ENCODE measurements around the gene DGKG. TPM values are rescaled to one million over a fixed set of nuclear protein-coding genes. Genes with fewer than 3 reads are reported as not detected.

DGKG gene
- total RNA-seq, 6 experiments from 2014 or later = 0.21 to 0.54 (median 0.38) TPM

- no peaks in the 10 kb centered on the region for H3K9me3 Mint-ChIP-seq
- no peak for DNase-seq
- peaks cover 40% of the 10 kb centered on the region for H3K27me3 Mint-ChIP-seq (ENCODE audit: insufficient read depth)
These were observed 104.2 kb downstream of the DGKG start for GRCh38 chr3:186257866-186258265.

GRCh38 chr3:186255703-186256331 is 106.2 kb downstream of the DGKG start:
- Mint-ChIP-seq H3K36me3 (ENCODE audit: low read depth) (no peaks in the 10 kb centered on the region), H3K27me3 (ENCODE audit: insufficient read depth) (peaks cover 46% of the 10 kb centered on the region), H3K27ac (no peak overlapping the region), H3K4me1 (ENCODE audit: low read depth) (peaks cover 18% of the 10 kb centered on the region), H3K9me3 (no peaks in the 10 kb centered on the region), H3K4me3 (no peak overlapping the region)
- no peak for DNase-seq
- peak; percentile 64 for TF ChIP-seq CTCF (IDR thresholded peaks at IDR 0.05)

More at GRCh38 chr3:186257866-186258265, 104.2 kb downstream of the DGKG start:
- no peak overlapping the region for H3K27ac Mint-ChIP-seq
- no peaks in the 10 kb centered on the region for H3K36me3 Mint-ChIP-seq (ENCODE audit: low read depth)
- TF ChIP-seq CTCF (IDR thresholded peaks at IDR 0.05) = no peak
- H3K4me3 Mint-ChIP-seq = no peak overlapping the region
- peaks cover 18% of the 10 kb centered on the region for H3K4me1 Mint-ChIP-seq (ENCODE audit: low read depth)

- Mint-ChIP-seq H3K36me3 (ENCODE audit: low read depth) (no peaks in the 10 kb centered on the region), H3K9me3 (no peaks in the 10 kb centered on the region), H3K27ac (no peak overlapping the region), H3K27me3 (ENCODE audit: insufficient read depth) (peaks cover 45% of the 10 kb centered on the region), H3K4me1 (ENCODE audit: low read depth) (peaks cover 13% of the 10 kb centered on the region), H3K4me3 (no peak overlapping the region)
- no peak for DNase-seq
- TF ChIP-seq CTCF (IDR thresholded peaks at IDR 0.05) = no peak
These were observed 107.1 kb downstream of the DGKG start for GRCh38 chr3:186254676-186255650.

GRCh38 chr3:186251948-186252619 is 110.0 kb downstream of the DGKG start:
- no peak overlapping the region for H3K27ac Mint-ChIP-seq
- no peak overlapping the region for H3K4me3 Mint-ChIP-seq
- TF ChIP-seq CTCF (IDR thresholded peaks at IDR 0.05) = no peak
- H3K36me3 Mint-ChIP-seq (ENCODE audit: low read depth) = no peaks in the 10 kb centered on the region
- H3K9me3 Mint-ChIP-seq = no peaks in the 10 kb centered on the region
- 0 out of 2 replicates have a peak, but pooled peaks cover 5% of the 10 kb centered on the region for H3K4me1 Mint-ChIP-seq (ENCODE audit: low read depth)
- DNase-seq = no peak
- H3K27me3 Mint-ChIP-seq (ENCODE audit: insufficient read depth) = peaks cover 42% of the 10 kb centered on the region

- no peaks in the 10 kb centered on the region for H3K36me3 Mint-ChIP-seq (ENCODE audit: low read depth)
- no peak for DNase-seq
- no peaks in the 10 kb centered on the region for H3K4me1 Mint-ChIP-seq (ENCODE audit: low read depth)
- H3K27ac Mint-ChIP-seq = no peak overlapping the region
- peaks cover 32% of the 10 kb centered on the region for H3K27me3 Mint-ChIP-seq (ENCODE audit: insufficient read depth)
- TF ChIP-seq CTCF (IDR thresholded peaks at IDR 0.05) = no peak
- H3K9me3 Mint-ChIP-seq = no peaks in the 10 kb centered on the region
- H3K4me3 Mint-ChIP-seq = no peak overlapping the region
These were observed 113.2 kb downstream of the DGKG start for GRCh38 chr3:186248850-186249249.
